WTC11 (cell line): Measurements from ENCODE around the gene HNRNPUL2. TPM values are rescaled to one million over a fixed set of nuclear protein-coding genes. Genes with fewer than 3 reads are reported as not detected.

Source experiments
- CREM ChIP-seq: sonication (generic); formaldehyde crosslinking; IDR thresholded peaks from 2 replicates; pipeline ENCODE4 v1.8.1; 2022; ENCODE audit warnings: mild to moderate bottlenecking, missing genetic modification reagents, moderate library complexity
- FOXJ3 ChIP-seq: sonication (generic); formaldehyde crosslinking; IDR thresholded peaks from 2 replicates; pipeline ENCODE4 v1.9.0; 2021; ENCODE audit warnings: missing genetic modification reagents, mild to moderate bottlenecking, borderline replicate concordance
- RELA ChIP-seq: sonication (generic); formaldehyde crosslinking; IDR thresholded peaks from 2 replicates; pipeline ENCODE4 v1.8.1; 2022; ENCODE audit warnings: missing genetic modification reagents, mild to moderate bottlenecking, borderline replicate concordance
- SMAD3 ChIP-seq: sonication (generic); formaldehyde crosslinking; IDR thresholded peaks from 2 replicates; pipeline ENCODE4 v1.8.0; 2022; ENCODE audit warnings: missing genetic modification reagents, mild to moderate bottlenecking, borderline replicate concordance
- SMAD4 ChIP-seq: sonication (generic); formaldehyde crosslinking; IDR thresholded peaks from 2 replicates; pipeline ENCODE4 v1.8.0; 2022; ENCODE audit warnings: mild to moderate bottlenecking, missing genetic modification reagents
- SP1 ChIP-seq: sonication (generic); formaldehyde crosslinking; conservative IDR thresholded peaks from 2 replicates; pipeline ENCODE4 v1.8.1; 2022; ENCODE audit warnings: missing genetic modification reagents
- ZNF232 ChIP-seq: sonication (generic); formaldehyde crosslinking; IDR thresholded peaks from 2 replicates; pipeline ENCODE4 v1.8.0; 2022; ENCODE audit warnings: mild to moderate bottlenecking, missing genetic modification reagents
- ZNF317 ChIP-seq: sonication (generic); formaldehyde crosslinking; IDR thresholded peaks from 2 replicates; pipeline ENCODE4 v1.8.1; 2023; ENCODE audit warnings: low read depth, mild to moderate bottlenecking, moderate library complexity, missing genetic modification reagents, borderline replicate concordance
- ZNF671 ChIP-seq: fragments of 250-450 bp; sonication (Bioruptor Pico); IDR thresholded peaks from 2 replicates; pipeline ENCODE4 v1.8.0; 2021; ENCODE audit warnings: mild to moderate bottlenecking
- total RNA-seq: library from RNA; stranded (reverse); gene quantifications from 3 replicates; pipeline ENCODE4 v1.2.3, GENCODE V29; 2021
- TF ChIP-seq, protein P1 (sequence below): sonication (generic); formaldehyde crosslinking; IDR thresholded peaks from 2 replicates; pipeline ENCODE4 v1.8.0; 2023; ENCODE audit warnings: missing genetic modification reagents
- TF ChIP-seq, protein P2 (sequence below): fragments of 250-450 bp; sonication (Bioruptor Pico); IDR thresholded peaks from 2 replicates; pipeline ENCODE4 v1.9.0; 2021; ENCODE audit warnings: mild to moderate bottlenecking
- TF ChIP-seq, protein P3 (sequence below): sonication (generic); formaldehyde crosslinking; IDR thresholded peaks from 2 replicates; pipeline ENCODE4 v1.8.1; 2022; ENCODE audit warnings: low read depth, missing genetic modification reagents, borderline replicate concordance
- TF ChIP-seq, protein P4 (sequence below): sonication (generic); formaldehyde crosslinking; IDR thresholded peaks from 2 replicates; pipeline ENCODE4 v1.8.1; 2023; ENCODE audit warnings: mild to moderate bottlenecking, missing genetic modification reagents, moderate library complexity
- TF ChIP-seq, protein P5 (sequence below): sonication (generic); formaldehyde crosslinking; IDR thresholded peaks from 2 replicates; pipeline ENCODE4 v1.8.1; 2022; ENCODE audit warnings: low read depth, mild to moderate bottlenecking, moderate library complexity, missing genetic modification reagents, borderline replicate concordance
- TF ChIP-seq, protein P6 (sequence below): sonication (generic); formaldehyde crosslinking; IDR thresholded peaks from 2 replicates; pipeline ENCODE4 v1.8.1; 2022; ENCODE audit warnings: mild to moderate bottlenecking, moderate library complexity, missing genetic modification reagents
- TF ChIP-seq, protein P7 (sequence below): sonication (generic); formaldehyde crosslinking; IDR thresholded peaks from 2 replicates; pipeline ENCODE4 v1.8.0; 2023; ENCODE audit warnings: missing genetic modification reagents, mild to moderate bottlenecking, borderline replicate concordance
- TF ChIP-seq, protein P8 (sequence below): fragments of 250-450 bp; sonication (Bioruptor Pico); IDR thresholded peaks from 2 replicates; pipeline ENCODE4 v1.9.0; 2021; ENCODE audit warnings: mild to moderate bottlenecking, borderline replicate concordance
- TF ChIP-seq, protein P9 (sequence below): fragments of 250-450 bp; sonication (Bioruptor Pico); IDR thresholded peaks from 2 replicates; pipeline ENCODE4 v1.8.0; 2021; ENCODE audit warnings: mild to moderate bottlenecking

The HNRNPUL2 gene
- total RNA-seq, 1 experiment from 2014 or later, result 42.1 TPM

DNA sequence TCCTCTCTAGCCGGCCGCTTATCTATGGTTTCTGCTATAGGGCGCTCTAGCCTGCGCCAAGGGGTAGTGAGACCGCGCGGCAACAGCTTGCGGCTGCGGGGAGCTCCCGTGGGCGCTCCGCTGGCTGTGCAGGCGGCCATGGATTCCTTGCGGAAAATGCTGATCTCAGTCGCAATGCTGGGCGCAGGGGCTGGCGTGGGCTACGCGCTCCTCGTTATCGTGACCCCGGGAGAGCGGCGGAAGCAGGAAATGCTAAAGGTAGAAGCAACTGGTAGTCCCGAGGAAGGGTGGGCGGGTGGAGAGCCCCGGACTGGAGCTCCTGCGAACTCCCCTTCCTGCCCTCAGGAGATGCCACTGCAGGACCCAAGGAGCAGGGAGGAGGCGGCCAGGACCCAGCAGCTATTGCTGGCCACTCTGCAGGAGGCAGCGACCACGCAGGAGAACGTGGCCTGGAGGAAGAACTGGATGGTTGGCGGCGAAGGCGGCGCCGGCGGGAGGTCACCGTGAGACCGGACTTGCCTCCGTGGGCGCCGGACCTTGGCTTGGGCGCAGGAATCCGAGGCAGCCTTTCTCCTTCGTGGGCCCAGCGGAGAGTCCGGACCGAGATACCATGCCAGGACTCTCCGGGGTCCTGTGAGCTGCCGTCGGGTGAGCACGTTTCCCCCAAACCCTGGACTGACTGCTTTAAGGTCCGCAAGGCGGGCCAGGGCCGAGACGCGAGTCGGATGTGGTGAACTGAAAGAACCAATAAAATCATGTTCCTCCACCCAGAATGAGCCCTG, 55.5 kb downstream of the HNRNPUL2 start, which contains the start of the genes LBHD1 and UQCC3 (continued):
- TF ChIP-seq, protein P1, sequence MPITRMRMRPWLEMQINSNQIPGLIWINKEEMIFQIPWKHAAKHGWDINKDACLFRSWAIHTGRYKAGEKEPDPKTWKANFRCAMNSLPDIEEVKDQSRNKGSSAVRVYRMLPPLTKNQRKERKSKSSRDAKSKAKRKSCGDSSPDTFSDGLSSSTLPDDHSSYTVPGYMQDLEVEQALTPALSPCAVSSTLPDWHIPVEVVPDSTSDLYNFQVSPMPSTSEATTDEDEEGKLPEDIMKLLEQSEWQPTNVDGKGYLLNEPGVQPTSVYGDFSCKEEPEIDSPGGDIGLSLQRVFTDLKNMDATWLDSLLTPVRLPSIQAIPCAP (CRISPR knock-in tag), result peak; percentile 61
- TF ChIP-seq RELA (CRISPR knock-in tag), result peak; percentile 37; the same call in 1 of the 2 replicates
- TF ChIP-seq SP1 (CRISPR knock-in tag), result peak; percentile 73
- no peak for TF ChIP-seq ZNF671 (CRISPR knock-in tag)
- TF ChIP-seq ZNF317 (CRISPR knock-in tag), result no peak
- TF ChIP-seq, protein P2, sequence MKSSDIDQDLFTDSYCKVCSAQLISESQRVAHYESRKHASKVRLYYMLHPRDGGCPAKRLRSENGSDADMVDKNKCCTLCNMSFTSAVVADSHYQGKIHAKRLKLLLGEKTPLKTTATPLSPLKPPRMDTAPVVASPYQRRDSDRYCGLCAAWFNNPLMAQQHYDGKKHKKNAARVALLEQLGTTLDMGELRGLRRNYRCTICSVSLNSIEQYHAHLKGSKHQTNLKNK (CRISPR knock-in tag), result no peak
- peak; percentile 64; the same call in 1 of the 2 replicates for TF ChIP-seq ZNF232 (CRISPR knock-in tag)
- TF ChIP-seq, protein P3, sequence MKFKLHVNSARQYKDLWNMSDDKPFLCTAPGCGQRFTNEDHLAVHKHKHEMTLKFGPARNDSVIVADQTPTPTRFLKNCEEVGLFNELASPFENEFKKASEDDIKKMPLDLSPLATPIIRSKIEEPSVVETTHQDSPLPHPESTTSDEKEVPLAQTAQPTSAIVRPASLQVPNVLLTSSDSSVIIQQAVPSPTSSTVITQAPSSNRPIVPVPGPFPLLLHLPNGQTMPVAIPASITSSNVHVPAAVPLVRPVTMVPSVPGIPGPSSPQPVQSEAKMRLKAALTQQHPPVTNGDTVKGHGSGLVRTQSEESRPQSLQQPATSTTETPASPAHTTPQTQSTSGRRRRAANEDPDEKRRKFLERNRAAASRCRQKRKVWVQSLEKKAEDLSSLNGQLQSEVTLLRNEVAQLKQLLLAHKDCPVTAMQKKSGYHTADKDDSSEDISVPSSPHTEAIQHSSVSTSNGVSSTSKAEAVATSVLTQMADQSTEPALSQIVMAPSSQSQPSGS, result peak; percentile 15; the same call in 1 of the 2 replicates
- TF ChIP-seq SMAD3 (CRISPR knock-in tag), result no peak; the same call in 1 of the 2 replicates
- TF ChIP-seq, protein P4, sequence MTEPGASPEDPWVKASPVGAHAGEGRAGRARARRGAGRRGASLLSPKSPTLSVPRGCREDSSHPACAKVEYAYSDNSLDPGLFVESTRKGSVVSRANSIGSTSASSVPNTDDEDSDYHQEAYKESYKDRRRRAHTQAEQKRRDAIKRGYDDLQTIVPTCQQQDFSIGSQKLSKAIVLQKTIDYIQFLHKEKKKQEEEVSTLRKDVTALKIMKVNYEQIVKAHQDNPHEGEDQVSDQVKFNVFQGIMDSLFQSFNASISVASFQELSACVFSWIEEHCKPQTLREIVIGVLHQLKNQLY (CRISPR knock-in tag), result no peak
- TF ChIP-seq, protein P5, sequence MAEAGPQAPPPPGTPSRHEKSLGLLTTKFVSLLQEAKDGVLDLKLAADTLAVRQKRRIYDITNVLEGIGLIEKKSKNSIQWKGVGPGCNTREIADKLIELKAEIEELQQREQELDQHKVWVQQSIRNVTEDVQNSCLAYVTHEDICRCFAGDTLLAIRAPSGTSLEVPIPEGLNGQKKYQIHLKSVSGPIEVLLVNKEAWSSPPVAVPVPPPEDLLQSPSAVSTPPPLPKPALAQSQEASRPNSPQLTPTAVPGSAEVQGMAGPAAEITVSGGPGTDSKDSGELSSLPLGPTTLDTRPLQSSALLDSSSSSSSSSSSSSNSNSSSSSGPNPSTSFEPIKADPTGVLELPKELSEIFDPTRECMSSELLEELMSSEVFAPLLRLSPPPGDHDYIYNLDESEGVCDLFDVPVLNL, result no peak
- no peak; the same call in 1 of the 2 replicates for TF ChIP-seq CREM
- TF ChIP-seq, protein P6, sequence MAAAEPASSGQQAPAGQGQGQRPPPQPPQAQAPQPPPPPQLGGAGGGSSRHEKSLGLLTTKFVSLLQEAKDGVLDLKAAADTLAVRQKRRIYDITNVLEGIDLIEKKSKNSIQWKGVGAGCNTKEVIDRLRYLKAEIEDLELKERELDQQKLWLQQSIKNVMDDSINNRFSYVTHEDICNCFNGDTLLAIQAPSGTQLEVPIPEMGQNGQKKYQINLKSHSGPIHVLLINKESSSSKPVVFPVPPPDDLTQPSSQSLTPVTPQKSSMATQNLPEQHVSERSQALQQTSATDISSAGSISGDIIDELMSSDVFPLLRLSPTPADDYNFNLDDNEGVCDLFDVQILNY (CRISPR knock-in tag), result no peak
- TF ChIP-seq SMAD4, result no peak
- TF ChIP-seq, protein P7, sequence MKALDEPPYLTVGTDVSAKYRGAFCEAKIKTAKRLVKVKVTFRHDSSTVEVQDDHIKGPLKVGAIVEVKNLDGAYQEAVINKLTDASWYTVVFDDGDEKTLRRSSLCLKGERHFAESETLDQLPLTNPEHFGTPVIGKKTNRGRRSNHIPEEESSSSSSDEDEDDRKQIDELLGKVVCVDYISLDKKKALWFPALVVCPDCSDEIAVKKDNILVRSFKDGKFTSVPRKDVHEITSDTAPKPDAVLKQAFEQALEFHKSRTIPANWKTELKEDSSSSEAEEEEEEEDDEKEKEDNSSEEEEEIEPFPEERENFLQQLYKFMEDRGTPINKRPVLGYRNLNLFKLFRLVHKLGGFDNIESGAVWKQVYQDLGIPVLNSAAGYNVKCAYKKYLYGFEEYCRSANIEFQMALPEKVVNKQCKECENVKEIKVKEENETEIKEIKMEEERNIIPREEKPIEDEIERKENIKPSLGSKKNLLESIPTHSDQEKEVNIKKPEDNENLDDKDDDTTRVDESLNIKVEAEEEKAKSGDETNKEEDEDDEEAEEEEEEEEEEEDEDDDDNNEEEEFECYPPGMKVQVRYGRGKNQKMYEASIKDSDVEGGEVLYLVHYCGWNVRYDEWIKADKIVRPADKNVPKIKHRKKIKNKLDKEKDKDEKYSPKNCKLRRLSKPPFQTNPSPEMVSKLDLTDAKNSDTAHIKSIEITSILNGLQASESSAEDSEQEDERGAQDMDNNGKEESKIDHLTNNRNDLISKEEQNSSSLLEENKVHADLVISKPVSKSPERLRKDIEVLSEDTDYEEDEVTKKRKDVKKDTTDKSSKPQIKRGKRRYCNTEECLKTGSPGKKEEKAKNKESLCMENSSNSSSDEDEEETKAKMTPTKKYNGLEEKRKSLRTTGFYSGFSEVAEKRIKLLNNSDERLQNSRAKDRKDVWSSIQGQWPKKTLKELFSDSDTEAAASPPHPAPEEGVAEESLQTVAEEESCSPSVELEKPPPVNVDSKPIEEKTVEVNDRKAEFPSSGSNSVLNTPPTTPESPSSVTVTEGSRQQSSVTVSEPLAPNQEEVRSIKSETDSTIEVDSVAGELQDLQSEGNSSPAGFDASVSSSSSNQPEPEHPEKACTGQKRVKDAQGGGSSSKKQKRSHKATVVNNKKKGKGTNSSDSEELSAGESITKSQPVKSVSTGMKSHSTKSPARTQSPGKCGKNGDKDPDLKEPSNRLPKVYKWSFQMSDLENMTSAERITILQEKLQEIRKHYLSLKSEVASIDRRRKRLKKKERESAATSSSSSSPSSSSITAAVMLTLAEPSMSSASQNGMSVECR (CRISPR knock-in tag), result 0 out of 2 replicates have a peak, but pooled peaks have one; percentile 22
- TF ChIP-seq, protein P8, sequence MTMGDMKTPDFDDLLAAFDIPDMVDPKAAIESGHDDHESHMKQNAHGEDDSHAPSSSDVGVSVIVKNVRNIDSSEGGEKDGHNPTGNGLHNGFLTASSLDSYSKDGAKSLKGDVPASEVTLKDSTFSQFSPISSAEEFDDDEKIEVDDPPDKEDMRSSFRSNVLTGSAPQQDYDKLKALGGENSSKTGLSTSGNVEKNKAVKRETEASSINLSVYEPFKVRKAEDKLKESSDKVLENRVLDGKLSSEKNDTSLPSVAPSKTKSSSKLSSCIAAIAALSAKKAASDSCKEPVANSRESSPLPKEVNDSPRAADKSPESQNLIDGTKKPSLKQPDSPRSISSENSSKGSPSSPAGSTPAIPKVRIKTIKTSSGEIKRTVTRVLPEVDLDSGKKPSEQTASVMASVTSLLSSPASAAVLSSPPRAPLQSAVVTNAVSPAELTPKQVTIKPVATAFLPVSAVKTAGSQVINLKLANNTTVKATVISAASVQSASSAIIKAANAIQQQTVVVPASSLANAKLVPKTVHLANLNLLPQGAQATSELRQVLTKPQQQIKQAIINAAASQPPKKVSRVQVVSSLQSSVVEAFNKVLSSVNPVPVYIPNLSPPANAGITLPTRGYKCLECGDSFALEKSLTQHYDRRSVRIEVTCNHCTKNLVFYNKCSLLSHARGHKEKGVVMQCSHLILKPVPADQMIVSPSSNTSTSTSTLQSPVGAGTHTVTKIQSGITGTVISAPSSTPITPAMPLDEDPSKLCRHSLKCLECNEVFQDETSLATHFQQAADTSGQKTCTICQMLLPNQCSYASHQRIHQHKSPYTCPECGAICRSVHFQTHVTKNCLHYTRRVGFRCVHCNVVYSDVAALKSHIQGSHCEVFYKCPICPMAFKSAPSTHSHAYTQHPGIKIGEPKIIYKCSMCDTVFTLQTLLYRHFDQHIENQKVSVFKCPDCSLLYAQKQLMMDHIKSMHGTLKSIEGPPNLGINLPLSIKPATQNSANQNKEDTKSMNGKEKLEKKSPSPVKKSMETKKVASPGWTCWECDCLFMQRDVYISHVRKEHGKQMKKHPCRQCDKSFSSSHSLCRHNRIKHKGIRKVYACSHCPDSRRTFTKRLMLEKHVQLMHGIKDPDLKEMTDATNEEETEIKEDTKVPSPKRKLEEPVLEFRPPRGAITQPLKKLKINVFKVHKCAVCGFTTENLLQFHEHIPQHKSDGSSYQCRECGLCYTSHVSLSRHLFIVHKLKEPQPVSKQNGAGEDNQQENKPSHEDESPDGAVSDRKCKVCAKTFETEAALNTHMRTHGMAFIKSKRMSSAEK, result no peak
- TF ChIP-seq FOXJ3, result no peak
- TF ChIP-seq, protein P9, sequence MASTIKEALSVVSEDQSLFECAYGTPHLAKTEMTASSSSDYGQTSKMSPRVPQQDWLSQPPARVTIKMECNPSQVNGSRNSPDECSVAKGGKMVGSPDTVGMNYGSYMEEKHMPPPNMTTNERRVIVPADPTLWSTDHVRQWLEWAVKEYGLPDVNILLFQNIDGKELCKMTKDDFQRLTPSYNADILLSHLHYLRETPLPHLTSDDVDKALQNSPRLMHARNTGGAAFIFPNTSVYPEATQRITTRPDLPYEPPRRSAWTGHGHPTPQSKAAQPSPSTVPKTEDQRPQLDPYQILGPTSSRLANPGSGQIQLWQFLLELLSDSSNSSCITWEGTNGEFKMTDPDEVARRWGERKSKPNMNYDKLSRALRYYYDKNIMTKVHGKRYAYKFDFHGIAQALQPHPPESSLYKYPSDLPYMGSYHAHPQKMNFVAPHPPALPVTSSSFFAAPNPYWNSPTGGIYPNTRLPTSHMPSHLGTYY (CRISPR knock-in tag), result no peak
